ENCODE results near the gene PRDM13. TPM values are rescaled to one million over a fixed set of nuclear protein-coding genes. Genes with fewer than 3 reads are reported as not detected.

Gene PRDM13
- total and polyA plus RNA-seq, 9 of the 15 experiments (the other 6 are each of a cell fraction or from before 2014, with no cell fraction given) = not detected

DNA sequence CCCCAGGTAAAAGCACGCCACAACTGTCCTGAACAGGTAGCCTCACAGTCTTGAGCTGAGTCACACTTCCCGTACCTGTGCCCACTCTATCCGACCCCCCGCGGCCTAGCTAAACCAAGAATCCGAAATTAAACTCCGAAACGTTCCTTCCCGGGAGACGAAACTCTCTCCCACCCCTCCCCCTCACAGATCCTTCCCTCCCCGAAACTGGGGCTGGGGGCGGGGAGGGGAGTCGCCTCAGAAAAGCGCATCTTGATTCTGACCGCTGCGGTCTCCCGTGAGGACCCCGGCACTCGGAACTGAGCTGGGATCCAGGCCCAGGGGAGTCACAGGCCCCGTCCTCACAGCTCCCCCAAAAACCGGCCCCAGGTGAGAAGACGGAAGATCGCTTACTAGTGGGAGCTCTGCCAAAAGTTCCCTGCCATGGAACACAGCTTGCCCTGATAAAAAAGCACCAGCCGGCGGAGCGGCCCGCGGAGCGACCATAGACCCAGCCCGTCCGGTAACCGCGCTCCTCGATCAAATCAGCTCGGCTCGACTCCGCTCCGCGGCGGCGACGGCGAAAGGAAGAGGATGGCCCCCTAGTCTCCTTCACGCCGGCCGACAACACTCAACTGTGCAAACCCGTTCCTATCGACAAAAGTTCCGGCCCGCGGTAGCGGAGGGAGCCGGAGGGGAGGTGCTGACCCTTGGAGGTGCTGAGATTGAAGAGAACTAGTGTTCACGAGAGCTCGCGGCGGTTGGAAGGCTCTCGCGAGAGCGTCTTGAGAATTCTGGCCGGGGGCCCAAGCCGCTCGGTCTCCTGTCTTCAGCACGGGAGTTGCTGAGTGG, 38.3 kb upstream of the PRDM13 start, which contains the start of gene CCNC (continued):
- TF ChIP-seq, protein P1, sequence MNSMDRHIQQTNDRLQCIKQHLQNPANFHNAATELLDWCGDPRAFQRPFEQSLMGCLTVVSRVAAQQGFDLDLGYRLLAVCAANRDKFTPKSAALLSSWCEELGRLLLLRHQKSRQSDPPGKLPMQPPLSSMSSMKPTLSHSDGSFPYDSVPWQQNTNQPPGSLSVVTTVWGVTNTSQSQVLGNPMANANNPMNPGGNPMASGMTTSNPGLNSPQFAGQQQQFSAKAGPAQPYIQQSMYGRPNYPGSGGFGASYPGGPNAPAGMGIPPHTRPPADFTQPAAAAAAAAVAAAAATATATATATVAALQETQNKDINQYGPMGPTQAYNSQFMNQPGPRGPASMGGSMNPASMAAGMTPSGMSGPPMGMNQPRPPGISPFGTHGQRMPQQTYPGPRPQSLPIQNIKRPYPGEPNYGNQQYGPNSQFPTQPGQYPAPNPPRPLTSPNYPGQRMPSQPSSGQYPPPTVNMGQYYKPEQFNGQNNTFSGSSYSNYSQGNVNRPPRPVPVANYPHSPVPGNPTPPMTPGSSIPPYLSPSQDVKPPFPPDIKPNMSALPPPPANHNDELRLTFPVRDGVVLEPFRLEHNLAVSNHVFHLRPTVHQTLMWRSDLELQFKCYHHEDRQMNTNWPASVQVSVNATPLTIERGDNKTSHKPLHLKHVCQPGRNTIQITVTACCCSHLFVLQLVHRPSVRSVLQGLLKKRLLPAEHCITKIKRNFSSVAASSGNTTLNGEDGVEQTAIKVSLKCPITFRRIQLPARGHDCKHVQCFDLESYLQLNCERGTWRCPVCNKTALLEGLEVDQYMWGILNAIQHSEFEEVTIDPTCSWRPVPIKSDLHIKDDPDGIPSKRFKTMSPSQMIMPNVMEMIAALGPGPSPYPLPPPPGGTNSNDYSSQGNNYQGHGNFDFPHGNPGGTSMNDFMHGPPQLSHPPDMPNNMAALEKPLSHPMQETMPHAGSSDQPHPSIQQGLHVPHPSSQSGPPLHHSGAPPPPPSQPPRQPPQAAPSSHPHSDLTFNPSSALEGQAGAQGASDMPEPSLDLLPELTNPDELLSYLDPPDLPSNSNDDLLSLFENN (IDR thresholded peaks at IDR 0.05; ENCODE audit: low read depth in 2 of 2, low read length in 2 of 2) = no peak
- TF ChIP-seq MXI1 (IDR thresholded peaks at IDR 0.05; ENCODE audit: low read depth, low read length) (no peak), POLR2B (IDR thresholded peaks at IDR 0.05; ENCODE audit: low read depth, partially characterized antibody) (peak; percentile 89), SAP30 (IDR thresholded peaks at IDR 0.05; ENCODE audit: borderline replicate concordance, insufficient read depth, low read depth, low read length, poor library complexity, severe bottlenecking) (no peak), UBTF (IDR thresholded peaks at IDR 0.05; ENCODE audit: borderline replicate concordance in 1 of 2, low read depth in 2 of 2, low read length in 2 of 2) (peak; percentile 84 to 95; a peak in 3 of 4 replicates), PML (IDR thresholded peaks at IDR 0.05; ENCODE audit: low read length) (peak; percentile 87), ZNF253 (CRISPR knock-in tag; conservative IDR thresholded peaks at IDR 0.05) (no peak), L3MBTL2 (IDR thresholded peaks at IDR 0.05) (peak; percentile 60; the same call in 1 of the 2 replicates), SMARCC2 (IDR thresholded peaks at IDR 0.05; ENCODE audit: low read depth) (no peak), HOXB6 (CRISPR knock-in tag; IDR thresholded peaks at IDR 0.05; ENCODE audit: borderline replicate concordance) (no peak), ELF4 (CRISPR knock-in tag; IDR thresholded peaks at IDR 0.05) (no peak)
- TF ChIP-seq, protein P2, sequence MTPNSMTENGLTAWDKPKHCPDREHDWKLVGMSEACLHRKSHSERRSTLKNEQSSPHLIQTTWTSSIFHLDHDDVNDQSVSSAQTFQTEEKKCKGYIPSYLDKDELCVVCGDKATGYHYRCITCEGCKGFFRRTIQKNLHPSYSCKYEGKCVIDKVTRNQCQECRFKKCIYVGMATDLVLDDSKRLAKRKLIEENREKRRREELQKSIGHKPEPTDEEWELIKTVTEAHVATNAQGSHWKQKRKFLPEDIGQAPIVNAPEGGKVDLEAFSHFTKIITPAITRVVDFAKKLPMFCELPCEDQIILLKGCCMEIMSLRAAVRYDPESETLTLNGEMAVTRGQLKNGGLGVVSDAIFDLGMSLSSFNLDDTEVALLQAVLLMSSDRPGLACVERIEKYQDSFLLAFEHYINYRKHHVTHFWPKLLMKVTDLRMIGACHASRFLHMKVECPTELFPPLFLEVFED (CRISPR knock-in tag; conservative IDR thresholded peaks at IDR 0.05) = no peak
- TF ChIP-seq, protein P3, sequence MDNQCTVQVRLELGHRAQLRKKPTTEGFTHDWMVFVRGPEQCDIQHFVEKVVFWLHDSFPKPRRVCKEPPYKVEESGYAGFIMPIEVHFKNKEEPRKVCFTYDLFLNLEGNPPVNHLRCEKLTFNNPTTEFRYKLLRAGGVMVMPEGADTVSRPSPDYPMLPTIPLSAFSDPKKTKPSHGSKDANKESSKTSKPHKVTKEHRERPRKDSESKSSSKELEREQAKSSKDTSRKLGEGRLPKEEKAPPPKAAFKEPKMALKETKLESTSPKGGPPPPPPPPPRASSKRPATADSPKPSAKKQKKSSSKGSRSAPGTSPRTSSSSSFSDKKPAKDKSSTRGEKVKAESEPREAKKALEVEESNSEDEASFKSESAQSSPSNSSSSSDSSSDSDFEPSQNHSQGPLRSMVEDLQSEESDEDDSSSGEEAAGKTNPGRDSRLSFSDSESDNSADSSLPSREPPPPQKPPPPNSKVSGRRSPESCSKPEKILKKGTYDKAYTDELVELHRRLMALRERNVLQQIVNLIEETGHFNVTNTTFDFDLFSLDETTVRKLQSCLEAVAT (IDR thresholded peaks at IDR 0.05) = no peak; a peak in 1 of 4 replicates
- TF ChIP-seq, protein P4, sequence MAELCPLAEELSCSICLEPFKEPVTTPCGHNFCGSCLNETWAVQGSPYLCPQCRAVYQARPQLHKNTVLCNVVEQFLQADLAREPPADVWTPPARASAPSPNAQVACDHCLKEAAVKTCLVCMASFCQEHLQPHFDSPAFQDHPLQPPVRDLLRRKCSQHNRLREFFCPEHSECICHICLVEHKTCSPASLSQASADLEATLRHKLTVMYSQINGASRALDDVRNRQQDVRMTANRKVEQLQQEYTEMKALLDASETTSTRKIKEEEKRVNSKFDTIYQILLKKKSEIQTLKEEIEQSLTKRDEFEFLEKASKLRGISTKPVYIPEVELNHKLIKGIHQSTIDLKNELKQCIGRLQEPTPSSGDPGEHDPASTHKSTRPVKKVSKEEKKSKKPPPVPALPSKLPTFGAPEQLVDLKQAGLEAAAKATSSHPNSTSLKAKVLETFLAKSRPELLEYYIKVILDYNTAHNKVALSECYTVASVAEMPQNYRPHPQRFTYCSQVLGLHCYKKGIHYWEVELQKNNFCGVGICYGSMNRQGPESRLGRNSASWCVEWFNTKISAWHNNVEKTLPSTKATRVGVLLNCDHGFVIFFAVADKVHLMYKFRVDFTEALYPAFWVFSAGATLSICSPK (IDR thresholded peaks at IDR 0.05; ENCODE audit: borderline replicate concordance) = no peak

Data from K562 (cell line).